GM12865 (cell line): ENCODE data around the gene PCDHGB4.
A peak's percentile ranks its signal among the peaks of the same experiment; 100 is the strongest.
"Not testable (repeated sequence)": the region's sequence is repeated elsewhere in the genome, so short reads cannot be mapped to it uniquely, and the experiment has no call there.

Experiments
- DNase-seq: peaks from one replicate; pipeline ENCODE4 v3.0.0; 2010; ENCODE audit warnings: low read depth
- H3K4me3 ChIP-seq: 2 replicates; pipeline ENCODE4 v1.5.1; 2011; ENCODE audit warnings: mild to moderate bottlenecking, low read depth, low read length, control low read depth
- TF ChIP-seq, protein P1 (sequence below): IDR thresholded peaks from 2 replicates; pipeline ENCODE4 v1.5.1; 2011; ENCODE audit warnings: low read length, control low read depth, low read depth, inconsistent platforms; ENCODE audit not compliant: insufficient read depth; ENCODE audit errors: missing control alignments

PCDHGB4 gene

DNA sequence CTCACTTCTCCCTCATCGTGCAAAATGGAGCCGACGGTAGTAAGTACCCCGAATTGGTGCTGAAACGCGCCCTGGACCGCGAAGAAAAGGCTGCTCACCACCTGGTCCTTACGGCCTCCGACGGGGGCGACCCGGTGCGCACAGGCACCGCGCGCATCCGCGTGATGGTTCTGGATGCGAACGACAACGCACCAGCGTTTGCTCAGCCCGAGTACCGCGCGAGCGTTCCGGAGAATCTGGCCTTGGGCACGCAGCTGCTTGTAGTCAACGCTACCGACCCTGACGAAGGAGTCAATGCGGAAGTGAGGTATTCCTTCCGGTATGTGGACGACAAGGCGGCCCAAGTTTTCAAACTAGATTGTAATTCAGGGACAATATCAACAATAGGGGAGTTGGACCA, 43.8 kb downstream of the PCDHGB4 start:
- peak; percentile 76 for DNase-seq
- TF ChIP-seq, protein P1, sequence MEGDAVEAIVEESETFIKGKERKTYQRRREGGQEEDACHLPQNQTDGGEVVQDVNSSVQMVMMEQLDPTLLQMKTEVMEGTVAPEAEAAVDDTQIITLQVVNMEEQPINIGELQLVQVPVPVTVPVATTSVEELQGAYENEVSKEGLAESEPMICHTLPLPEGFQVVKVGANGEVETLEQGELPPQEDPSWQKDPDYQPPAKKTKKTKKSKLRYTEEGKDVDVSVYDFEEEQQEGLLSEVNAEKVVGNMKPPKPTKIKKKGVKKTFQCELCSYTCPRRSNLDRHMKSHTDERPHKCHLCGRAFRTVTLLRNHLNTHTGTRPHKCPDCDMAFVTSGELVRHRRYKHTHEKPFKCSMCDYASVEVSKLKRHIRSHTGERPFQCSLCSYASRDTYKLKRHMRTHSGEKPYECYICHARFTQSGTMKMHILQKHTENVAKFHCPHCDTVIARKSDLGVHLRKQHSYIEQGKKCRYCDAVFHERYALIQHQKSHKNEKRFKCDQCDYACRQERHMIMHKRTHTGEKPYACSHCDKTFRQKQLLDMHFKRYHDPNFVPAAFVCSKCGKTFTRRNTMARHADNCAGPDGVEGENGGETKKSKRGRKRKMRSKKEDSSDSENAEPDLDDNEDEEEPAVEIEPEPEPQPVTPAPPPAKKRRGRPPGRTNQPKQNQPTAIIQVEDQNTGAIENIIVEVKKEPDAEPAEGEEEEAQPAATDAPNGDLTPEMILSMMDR: no peak
- H3K4me3 ChIP-seq: peak overlapping the region; percentile 79

DNA sequence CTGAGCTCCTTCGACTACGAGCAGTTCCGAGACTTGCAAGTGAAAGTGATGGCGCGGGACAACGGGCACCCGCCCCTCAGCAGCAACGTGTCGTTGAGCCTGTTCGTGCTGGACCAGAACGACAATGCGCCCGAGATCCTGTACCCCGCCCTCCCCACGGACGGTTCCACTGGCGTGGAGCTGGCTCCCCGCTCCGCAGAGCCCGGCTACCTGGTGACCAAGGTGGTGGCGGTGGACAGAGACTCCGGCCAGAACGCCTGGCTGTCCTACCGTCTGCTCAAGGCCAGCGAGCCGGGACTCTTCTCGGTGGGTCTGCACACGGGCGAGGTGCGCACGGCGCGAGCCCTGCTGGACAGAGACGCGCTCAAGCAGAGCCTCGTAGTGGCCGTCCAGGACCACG, 44.8 kb downstream of the PCDHGB4 start:
- DNase-seq, H3K4me3 ChIP-seq: not testable (repeated sequence)

DNA sequence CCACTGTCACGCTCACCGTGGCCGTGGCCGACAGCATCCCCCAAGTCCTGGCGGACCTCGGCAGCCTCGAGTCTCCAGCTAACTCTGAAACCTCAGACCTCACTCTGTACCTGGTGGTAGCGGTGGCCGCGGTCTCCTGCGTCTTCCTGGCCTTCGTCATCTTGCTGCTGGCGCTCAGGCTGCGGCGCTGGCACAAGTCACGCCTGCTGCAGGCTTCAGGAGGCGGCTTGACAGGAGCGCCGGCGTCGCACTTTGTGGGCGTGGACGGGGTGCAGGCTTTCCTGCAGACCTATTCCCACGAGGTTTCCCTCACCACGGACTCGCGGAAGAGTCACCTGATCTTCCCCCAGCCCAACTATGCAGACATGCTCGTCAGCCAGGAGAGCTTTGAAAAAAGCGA, 45.2 kb downstream of the PCDHGB4 start:
- DNase-seq, H3K4me3 ChIP-seq: not testable (repeated sequence)

DNA sequence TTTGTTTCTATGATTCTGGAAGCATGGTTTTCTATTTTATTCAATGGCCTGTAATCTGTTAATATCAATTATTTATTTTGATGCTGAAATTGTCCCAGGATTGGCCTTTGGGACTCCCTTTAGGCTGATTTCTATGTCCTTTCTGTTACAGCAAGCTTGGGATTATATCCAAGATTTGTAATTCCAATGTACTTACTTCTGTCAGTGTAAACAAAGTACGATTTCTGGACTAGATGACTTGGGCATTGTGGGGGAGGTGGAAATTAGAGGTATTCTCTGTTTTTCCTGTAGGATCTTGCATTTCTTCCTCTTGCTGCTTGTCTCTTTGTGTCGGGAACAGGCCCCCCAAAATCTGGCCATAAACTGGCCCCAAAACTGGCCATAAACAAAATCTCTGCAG, 46.5 kb downstream of the PCDHGB4 start:
- no peak overlapping the region for H3K4me3 ChIP-seq
- no peak for DNase-seq
- TF ChIP-seq, protein P1: no peak

DNA sequence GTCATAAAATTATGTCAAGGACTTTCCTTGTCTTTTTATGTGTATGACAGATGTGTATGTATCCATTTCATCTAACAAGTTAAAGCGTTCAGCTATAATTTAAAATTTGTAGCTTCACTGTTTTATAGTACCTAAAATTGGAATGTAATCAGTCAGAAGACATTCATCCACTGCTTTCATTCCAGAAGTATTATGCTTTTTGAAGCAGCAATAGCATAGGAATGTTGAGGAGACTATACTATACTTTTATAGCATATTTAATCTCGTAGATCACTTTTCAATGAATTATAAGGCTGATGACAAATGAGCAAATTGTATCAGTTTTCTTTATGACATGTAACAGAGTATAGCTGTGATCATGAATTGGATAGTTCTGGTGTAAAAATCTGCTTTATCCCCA, 49.7 kb downstream of the PCDHGB4 start:
- TF ChIP-seq, protein P1: no peak
- DNase-seq: no peak
- H3K4me3 ChIP-seq: no peak overlapping the region

DNA sequence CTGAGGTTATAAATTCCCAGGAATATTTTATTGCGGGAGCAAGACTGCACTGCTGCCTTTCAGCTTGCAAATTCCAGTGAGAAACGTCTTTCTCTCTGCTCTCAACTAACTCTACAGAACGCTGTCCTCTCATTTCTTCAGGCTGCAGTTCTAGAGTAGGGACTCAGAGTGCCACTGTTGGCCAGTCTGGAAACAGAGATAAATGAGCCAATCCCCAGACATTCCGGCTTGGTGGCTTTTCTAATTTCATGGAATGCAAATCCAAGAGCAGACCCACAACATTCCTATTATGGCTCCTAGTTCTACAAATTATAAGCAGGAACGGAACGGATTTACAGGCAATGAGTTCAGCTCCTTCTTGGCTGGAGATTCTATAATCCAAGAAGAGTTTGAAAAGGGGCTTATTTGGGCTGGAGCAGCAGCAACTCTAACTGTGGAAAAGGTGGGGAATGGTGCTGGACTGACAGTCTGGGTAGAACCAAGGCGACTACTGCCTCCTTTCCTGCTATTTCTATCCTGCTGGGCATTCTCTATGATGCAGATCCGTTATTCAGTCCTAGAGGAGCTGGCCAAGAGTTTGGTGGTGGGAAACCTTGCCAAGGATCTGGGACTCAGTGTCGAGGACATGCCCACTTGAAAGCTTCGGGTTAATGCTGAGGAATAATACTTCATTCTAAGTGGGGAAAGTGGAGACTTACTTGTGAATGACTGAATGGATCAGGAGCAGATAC, 52.1 kb downstream of the PCDHGB4 start:
- DNase-seq: no peak
- no peak overlapping the region for H3K4me3 ChIP-seq
- TF ChIP-seq, protein P1: no peak
